Peyer's patch (tissue), 4 donors: ENCODE measurements around the gene FARSA.

Experiments
- CTCF ChIP-seq, 6 experiments: fragments of 450-650 bp in 4 of 6; fragments of 200-600 bp in 2 of 6; sonication (generic) in 1 of 6; IDR thresholded peaks; one replicate each; pipeline ENCODE4 v1.5.1; 2017 to 2019; ENCODE audit warnings: antibody characterized with exemption in 6 of 6, mild to moderate bottlenecking in 3 of 6, moderate library complexity in 1 of 6
- POLR2A ChIP-seq, 2 donors: fragments of 450-650 bp; IDR thresholded peaks; one replicate each; pipeline ENCODE4 v1.5.1; 2017; ENCODE audit warnings: antibody characterized with exemption in 2 of 2, mild to moderate bottlenecking in 2 of 2, moderate library complexity in 2 of 2

GRCh38 chr19:12952488-12953137 is 19.1 kb upstream of the FARSA start:
- TF ChIP-seq CTCF (IDR thresholded peaks at IDR 0.05), result no peak
- no peak for TF ChIP-seq POLR2A (IDR thresholded peaks at IDR 0.05)
